K562 (cell line): ENCODE data around the gene OR11A1. TPM values are rescaled to one million over a fixed set of nuclear protein-coding genes. Genes with fewer than 3 reads are reported as not detected.

Experiments
- ATAC-seq: fragments of 200-7000 bp; cut with Tn5 transposase; 3 replicates; pipeline ENCODE4 v1.9.1; 2020; ENCODE audit warnings: moderate library complexity
- BruUV-seq: library from RNA; stranded (reverse); fragments of 400-500 nt; replicated peaks from 2 replicates; lab custom pipeline; 2021; lab: Mats Ljungman, UMichigan
- CTCF ChIA-PET: fragments of 300-600 bp; formaldehyde crosslinking; extraction: SDS; loops from one replicate; lab custom pipeline; 2021; ENCODE audit warnings: low intra/inter-chr PET ratio; lab: Yijun Ruan, JAX
- POLR2A ChIA-PET: fragments of 300-600, 350-650 bp; sonication (Branson Sonifier 250); formaldehyde crosslinking; extraction: SDS; loops from one replicate; lab custom pipeline; 2021; ENCODE audit warnings: antibody characterized with exemption, inconsistent platforms; lab: Yijun Ruan, JAX
- DNase-seq, 4 experiments: peaks; one replicate each; pipeline versions ENCODE4 v3.0.0 to v3.0.0-alpha.2; 2011 to 2018; ENCODE audit warnings: low spot score in 3 of 4, mixed read lengths in 3 of 4; ENCODE audit errors: extremely low read depth in 1 of 4
- FAIRE-seq: peaks from 2 replicates; lab custom pipeline; 2011; peaks lifted over from hg19 to GRCh38; lab: Jason Lieb, UNC
- H2AFZ ChIP-seq: 2 replicates; pipeline ENCODE4 v1.6.0; 2011; ENCODE audit warnings: low read depth, low read length, control low read depth, inconsistent platforms
- H3K27ac ChIP-seq: fragments of 200-600 bp; 3 replicates; pipeline ENCODE4 v1.8.0; 2011; ENCODE audit warnings: low read depth, mild to moderate bottlenecking, control low read depth, inconsistent platforms, low read length, moderate library complexity, mixed read lengths; ENCODE audit errors: extremely low read depth
- H3K27me3 ChIP-seq, 2 experiments: fragments of 300-600 bp in 1 of 2; 2 replicates in 1 of 2; 3 replicates in 1 of 2; pipeline versions ENCODE4 v1.6.0 to v1.8.0; 2011; ENCODE audit warnings: inconsistent platforms in 2 of 2, low read length in 2 of 2, mild to moderate bottlenecking in 1 of 2, mixed read lengths in 1 of 2, moderate library complexity in 1 of 2; ENCODE audit not compliant: control insufficient read depth in 2 of 2, insufficient read depth in 2 of 2
- H3K36me3 ChIP-seq: fragments of 300-600 bp; 3 replicates; pipeline ENCODE4 v1.8.0; 2011; ENCODE audit warnings: mild to moderate bottlenecking, low read length, inconsistent platforms; ENCODE audit not compliant: control insufficient read depth, insufficient read depth
- H3K4me1 ChIP-seq, 2 experiments: fragments of 200-600 bp in 1 of 2; replicated peaks in 1 of 2; 2 replicates in 1 of 2; 3 replicates in 1 of 2; pipeline versions ENCODE4 v1.5.1 to v1.8.0; 2011; ENCODE audit warnings: inconsistent platforms in 2 of 2, low read length in 2 of 2, mild to moderate bottlenecking in 1 of 2, mixed read lengths in 1 of 2, moderate library complexity in 1 of 2; ENCODE audit not compliant: control insufficient read depth in 2 of 2, insufficient read depth in 2 of 2
- H3K4me2 ChIP-seq: 2 replicates; pipeline ENCODE4 v1.6.1; 2011; ENCODE audit warnings: low read length, control low read depth, inconsistent platforms, mixed read lengths; ENCODE audit not compliant: insufficient read depth
- H3K4me3 ChIP-seq: fragments of 200-600 bp; sonication (generic), shearing (Covaris generic); 2 replicates; pipeline ENCODE4 v1.5.1; 2016; ENCODE audit warnings: control low read depth, inconsistent platforms
- H3K79me2 ChIP-seq: fragments of 200-600 bp; 3 replicates; pipeline ENCODE4 v1.8.0; 2011; ENCODE audit warnings: low read length, inconsistent platforms; ENCODE audit not compliant: control insufficient read depth, insufficient read depth
- H3K9ac ChIP-seq, 2 experiments: 2 replicates each; pipeline versions ENCODE4 v1.6.0 to v1.6.1; 2011; ENCODE audit warnings: low read depth in 2 of 2, low read length in 2 of 2, control low read depth in 1 of 2, inconsistent platforms in 1 of 2, mild to moderate bottlenecking in 1 of 2, mixed read lengths in 1 of 2; ENCODE audit not compliant: insufficient read depth in 1 of 2
- H3K9me1 ChIP-seq: one replicate; pipeline ENCODE4 v1.6.0; 2011; ENCODE audit warnings: inconsistent platforms, mild to moderate bottlenecking, low read length, moderate library complexity; ENCODE audit not compliant: control insufficient read depth, insufficient read depth
- H3K9me3 ChIP-seq: replicated peaks from 2 replicates; pipeline ENCODE4 v1.5.1; 2011; ENCODE audit warnings: low read depth, low read length, inconsistent platforms; ENCODE audit not compliant: control insufficient read depth, insufficient read depth
- H4K20me1 ChIP-seq: replicated peaks from 2 replicates; pipeline ENCODE4 v1.6.1; 2011; ENCODE audit warnings: low read length, inconsistent platforms, mixed read lengths; ENCODE audit not compliant: control insufficient read depth, insufficient read depth
- BCL6 ChIP-seq: fragments of 250-450 bp; sonication (Bioruptor Pico); IDR thresholded peaks from 2 replicates; pipeline ENCODE4 v1.4.0; 2020
- HMGXB4 ChIP-seq: sonication (generic); formaldehyde crosslinking; IDR thresholded peaks from 2 replicates; pipeline ENCODE4 v1.8.1; 2023; ENCODE audit warnings: mild to moderate bottlenecking, missing genetic modification reagents
- HOXB6 ChIP-seq: fragments of 250-450 bp; sonication (Bioruptor Pico); IDR thresholded peaks from 2 replicates; pipeline ENCODE4 v1.5.1; 2022; ENCODE audit warnings: mild to moderate bottlenecking, borderline replicate concordance
- MTA2 ChIP-seq: fragments of 450-650 bp; IDR thresholded peaks from 2 replicates; pipeline ENCODE4 v1.6.1; 2016; ENCODE audit warnings: low read depth
- NCOA6 ChIP-seq: fragments of 450-650 bp; IDR thresholded peaks from 2 replicates; pipeline ENCODE4 v1.6.1; 2017; ENCODE audit warnings: mild to moderate bottlenecking
- RCOR1 ChIP-seq, 2 experiments: IDR thresholded peaks; 2 replicates each; pipeline ENCODE4 v1.6.1; 2012; ENCODE audit warnings: low read depth in 2 of 2, low read length in 2 of 2, borderline replicate concordance in 1 of 2, improper control_type of control experiment in 1 of 2
- STAG1 ChIP-seq: sonication (generic); formaldehyde crosslinking; IDR thresholded peaks from 2 replicates; pipeline ENCODE4 v1.5.0; 2020; ENCODE audit warnings: missing genetic modification reagents, borderline replicate concordance
- ZNF586 ChIP-seq: fragments of 450-650 bp; formaldehyde crosslinking; conservative IDR thresholded peaks from 2 replicates; pipeline ENCODE4 v1.4.0; 2020; ENCODE audit warnings: mild to moderate bottlenecking, moderate library complexity
- ZNF75A ChIP-seq: fragments of 450-650 bp; formaldehyde crosslinking; IDR thresholded peaks from 2 replicates; pipeline ENCODE4 v1.4.0; 2020; ENCODE audit warnings: mild to moderate bottlenecking
- WGBS: fragments of 100-300 bp; shearing (Covaris generic); methylation state at CpG from one replicate; pipeline ENCODE4 v1.1.6; 2016; ENCODE audit warnings: low coverage, mixed read lengths; ENCODE audit not compliant: insufficient coverage; ENCODE audit errors: missing lambda C conversion rate; 5-methylcytosine and 5-hydroxymethylcytosine counted together
- in situ Hi-C: fragments of 300-500 bp; cut with MboI; formaldehyde crosslinking; loops from 4 replicates; pipeline ENCODE4 v1.15.0; 2018; ENCODE audit warnings: inconsistent platforms, mixed read lengths
- intact Hi-C: fragments of 100-400 bp; cut with micrococcal nuclease; formaldehyde crosslinking; loops from 2 replicates; pipeline ENCODE4 v1.14.2; 2022
- polyA plus RNA-seq, 8 experiments: library from polyadenylated mRNA; depleted of rRNA in 4 of 8; stranded (reverse) in 5 of 8; unstranded in 3 of 8; fragments of >200 nt; fragmentation: Nextera tagmentation in 2 of 8; fragmentation: Illumina TruSeq in 1 of 8; extraction: Ambion mirVana in 2 of 8; extraction: Trizol in 1 of 8; gene quantifications; 2 replicates each; pipeline versions ENCODE4 v1.2.1 to v1.2.3, GENCODE V29; 2011 to 2014; ENCODE audit warnings: inconsistent platforms in 1 of 8, missing spikeins in 1 of 8
- total RNA-seq, 7 experiments: library from RNA; depleted of rRNA in 6 of 7; stranded (reverse); fragments of >200 nt in 6 of 7; fragmentation: Illumina TruSeq in 2 of 7; extraction: Trizol in 2 of 7; gene quantifications; 2 replicates each; pipeline versions ENCODE4 v1.2.1 to v1.2.3, GENCODE V29; 2011 to 2021; ENCODE audit warnings: low replicate concordance in 1 of 7
- TF ChIP-seq, protein P1 (sequence below): sonication (generic); formaldehyde crosslinking; IDR thresholded peaks from 2 replicates; pipeline ENCODE4 v1.8.1; 2023; ENCODE audit warnings: mild to moderate bottlenecking, missing genetic modification reagents
- TF ChIP-seq, protein P2 (sequence below): fragments of 450-650 bp; conservative IDR thresholded peaks from 2 replicates; pipeline ENCODE4 v1.6.1; 2016; ENCODE audit warnings: missing genetic modification characterization, low read depth, mild to moderate bottlenecking, missing compliant biosample characterization, moderate library complexity

The OR11A1 gene
- total and polyA plus RNA-seq, 9 of the 15 experiments (the other 6 are each of a cell fraction or from before 2014, with no cell fraction given) = not detected

GRCh38 chr6:29447670-29448069 is 9.2 kb downstream of the OR11A1 start:
- FAIRE-seq (no peak), ATAC-seq (no peak)

More at GRCh38 chr6:29447670-29448069, 9.2 kb downstream of the OR11A1 start:
- ChIA-PET CTCF (no interaction called here), POLR2A (no interaction called here)
- H3K79me2 ChIP-seq = no peaks in the 10 kb centered on the region
- no peaks in the 10 kb centered on the region for H3K9me3 ChIP-seq
- TF ChIP-seq RCOR1 (IDR thresholded peaks at IDR 0.05; ENCODE audit: borderline replicate concordance in 1 of 2, low read depth in 2 of 2, low read length in 2 of 2) (no peak), HOXB6 (CRISPR knock-in tag) (no peak), NCOA6 (no peak), BCL6 (CRISPR knock-in tag) (no peak), ZNF75A (no peak), MTA2 (no peak), STAG1 (no peak), HMGXB4 (CRISPR knock-in tag) (no peak), ZNF586 (no peak)
- TF ChIP-seq, protein P1, sequence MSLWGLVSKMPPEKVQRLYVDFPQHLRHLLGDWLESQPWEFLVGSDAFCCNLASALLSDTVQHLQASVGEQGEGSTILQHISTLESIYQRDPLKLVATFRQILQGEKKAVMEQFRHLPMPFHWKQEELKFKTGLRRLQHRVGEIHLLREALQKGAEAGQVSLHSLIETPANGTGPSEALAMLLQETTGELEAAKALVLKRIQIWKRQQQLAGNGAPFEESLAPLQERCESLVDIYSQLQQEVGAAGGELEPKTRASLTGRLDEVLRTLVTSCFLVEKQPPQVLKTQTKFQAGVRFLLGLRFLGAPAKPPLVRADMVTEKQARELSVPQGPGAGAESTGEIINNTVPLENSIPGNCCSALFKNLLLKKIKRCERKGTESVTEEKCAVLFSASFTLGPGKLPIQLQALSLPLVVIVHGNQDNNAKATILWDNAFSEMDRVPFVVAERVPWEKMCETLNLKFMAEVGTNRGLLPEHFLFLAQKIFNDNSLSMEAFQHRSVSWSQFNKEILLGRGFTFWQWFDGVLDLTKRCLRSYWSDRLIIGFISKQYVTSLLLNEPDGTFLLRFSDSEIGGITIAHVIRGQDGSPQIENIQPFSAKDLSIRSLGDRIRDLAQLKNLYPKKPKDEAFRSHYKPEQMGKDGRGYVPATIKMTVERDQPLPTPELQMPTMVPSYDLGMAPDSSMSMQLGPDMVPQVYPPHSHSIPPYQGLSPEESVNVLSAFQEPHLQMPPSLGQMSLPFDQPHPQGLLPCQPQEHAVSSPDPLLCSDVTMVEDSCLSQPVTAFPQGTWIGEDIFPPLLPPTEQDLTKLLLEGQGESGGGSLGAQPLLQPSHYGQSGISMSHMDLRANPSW = no peak
- TF ChIP-seq, protein P2, sequence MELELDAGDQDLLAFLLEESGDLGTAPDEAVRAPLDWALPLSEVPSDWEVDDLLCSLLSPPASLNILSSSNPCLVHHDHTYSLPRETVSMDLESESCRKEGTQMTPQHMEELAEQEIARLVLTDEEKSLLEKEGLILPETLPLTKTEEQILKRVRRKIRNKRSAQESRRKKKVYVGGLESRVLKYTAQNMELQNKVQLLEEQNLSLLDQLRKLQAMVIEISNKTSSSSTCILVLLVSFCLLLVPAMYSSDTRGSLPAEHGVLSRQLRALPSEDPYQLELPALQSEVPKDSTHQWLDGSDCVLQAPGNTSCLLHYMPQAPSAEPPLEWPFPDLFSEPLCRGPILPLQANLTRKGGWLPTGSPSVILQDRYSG (tag) = no peak
- no peaks in the 10 kb centered on the region for H4K20me1 ChIP-seq
- no peaks in the 10 kb centered on the region; a peak in 1 of 5 replicates for H3K27me3 ChIP-seq
- no peaks in the 10 kb centered on the region for H3K4me1 ChIP-seq
- no peak overlapping the region for H2AFZ ChIP-seq
- DNase-seq = no peak
- intact Hi-C loops = no loop called here
- H3K9ac ChIP-seq = no peak overlapping the region
- H3K27ac ChIP-seq = no peak overlapping the region
- H3K4me3 ChIP-seq = no peak overlapping the region
- no peaks in the 10 kb centered on the region for H3K36me3 ChIP-seq
- H3K4me2 ChIP-seq = no peak overlapping the region
- no peaks in the 10 kb centered on the region for H3K9me1 ChIP-seq
- no TSS peak for BruUV-seq
- WGBS = 0% methylated on average over 1 of the region's 1 CpG
- in situ Hi-C loops = no loop called here
